Testis (tissue), 2 donors: ENCODE measurements around the gene CFAP46.

Experiments
- POLR2A ChIP-seq: fragments of 450-650 bp; IDR thresholded peaks from one replicate; pipeline ENCODE4 v1.6.1; 2017; ENCODE audit warnings: antibody characterized with exemption, mild to moderate bottlenecking, moderate library complexity
- TF ChIP-seq, protein P1 (sequence below), 3 experiments: fragments of 450-650 bp in 2 of 3; fragments of 200-600 bp in 1 of 3; sonication (generic) in 1 of 3; IDR thresholded peaks; one replicate each; pipeline ENCODE4 v1.5.1; 2016 to 2019; ENCODE audit warnings: antibody characterized with exemption in 3 of 3, mild to moderate bottlenecking in 2 of 3, moderate library complexity in 1 of 3

DNA sequence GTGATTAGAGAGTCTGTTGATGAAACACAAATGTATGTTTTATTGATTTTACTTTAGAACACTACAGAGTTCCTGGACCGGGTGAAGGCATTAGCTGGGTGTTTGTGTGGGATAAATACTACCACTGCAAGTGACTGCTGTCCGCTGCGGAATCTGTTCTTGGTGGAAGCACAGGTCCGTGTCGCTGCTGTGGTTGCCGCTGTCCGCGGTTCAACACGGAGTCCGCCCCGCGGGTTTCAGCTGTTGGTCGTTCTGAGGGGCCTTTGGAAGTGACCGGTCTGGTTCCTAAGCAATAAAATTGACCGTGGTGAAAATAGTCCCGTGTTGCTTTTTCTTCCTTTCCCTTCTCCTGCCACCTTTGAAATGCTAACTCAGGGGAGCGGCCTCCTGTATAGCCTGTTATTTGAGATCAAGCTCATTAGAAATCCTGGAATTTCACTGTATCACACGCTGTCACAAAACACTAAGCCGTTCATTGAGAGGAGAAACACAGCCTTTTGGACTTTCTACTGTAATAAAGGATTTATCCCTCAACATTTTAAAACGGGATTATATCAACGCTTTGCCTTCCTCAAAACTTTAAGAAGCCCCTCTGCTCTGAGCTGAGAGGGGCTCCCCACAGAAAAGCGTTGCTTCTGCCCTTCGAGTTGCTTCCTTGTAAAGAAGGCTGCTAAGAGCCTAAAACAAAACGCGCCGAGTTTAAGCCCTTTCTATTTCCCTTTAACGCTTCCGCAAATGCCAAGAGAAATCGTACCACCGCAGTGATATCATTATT lies 159.0 kb downstream of the CFAP46 start:
- TF ChIP-seq, protein P1, sequence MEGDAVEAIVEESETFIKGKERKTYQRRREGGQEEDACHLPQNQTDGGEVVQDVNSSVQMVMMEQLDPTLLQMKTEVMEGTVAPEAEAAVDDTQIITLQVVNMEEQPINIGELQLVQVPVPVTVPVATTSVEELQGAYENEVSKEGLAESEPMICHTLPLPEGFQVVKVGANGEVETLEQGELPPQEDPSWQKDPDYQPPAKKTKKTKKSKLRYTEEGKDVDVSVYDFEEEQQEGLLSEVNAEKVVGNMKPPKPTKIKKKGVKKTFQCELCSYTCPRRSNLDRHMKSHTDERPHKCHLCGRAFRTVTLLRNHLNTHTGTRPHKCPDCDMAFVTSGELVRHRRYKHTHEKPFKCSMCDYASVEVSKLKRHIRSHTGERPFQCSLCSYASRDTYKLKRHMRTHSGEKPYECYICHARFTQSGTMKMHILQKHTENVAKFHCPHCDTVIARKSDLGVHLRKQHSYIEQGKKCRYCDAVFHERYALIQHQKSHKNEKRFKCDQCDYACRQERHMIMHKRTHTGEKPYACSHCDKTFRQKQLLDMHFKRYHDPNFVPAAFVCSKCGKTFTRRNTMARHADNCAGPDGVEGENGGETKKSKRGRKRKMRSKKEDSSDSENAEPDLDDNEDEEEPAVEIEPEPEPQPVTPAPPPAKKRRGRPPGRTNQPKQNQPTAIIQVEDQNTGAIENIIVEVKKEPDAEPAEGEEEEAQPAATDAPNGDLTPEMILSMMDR (IDR thresholded peaks at IDR 0.05) = no peak
- no peak for TF ChIP-seq POLR2A
